Neural cell (in vitro differentiated cells): ENCODE data around the gene GET4. TPM values are rescaled to one million over a fixed set of nuclear protein-coding genes. Genes with fewer than 3 reads are reported as not detected.

Experiments
- H2AFZ ChIP-seq: fragments of 200-600, 300-800 bp; sonication (generic), shearing (Covaris generic); 2 replicates; pipeline ENCODE4 v1.6.0; 2014; ENCODE audit warnings: low read depth, mild to moderate bottlenecking, antibody characterized with exemption, low read length, moderate library complexity
- H3F3A ChIP-seq: fragments of 200-600 bp; shearing (Covaris generic); 2 replicates; pipeline ENCODE4 v1.6.1; 2016; ENCODE audit warnings: mild to moderate bottlenecking, moderate library complexity, mixed read lengths, antibody characterized with exemption, low read length; ENCODE audit not compliant: insufficient read depth, poor library complexity, severe bottlenecking
- H3K27ac ChIP-seq: fragments of 200-600, 300-800 bp; sonication (generic), shearing (Covaris generic); 2 replicates; pipeline ENCODE4 v1.5.1; 2014; ENCODE audit warnings: mild to moderate bottlenecking, low read length, moderate library complexity
- H3K27me3 ChIP-seq: fragments of 300-800, 200-600 bp; sonication (generic), shearing (Covaris generic); 2 replicates; pipeline ENCODE4 v1.6.0; 2014; ENCODE audit warnings: mild to moderate bottlenecking, low read depth, low read length, moderate library complexity; ENCODE audit not compliant: insufficient read depth
- H3K36me3 ChIP-seq: fragments of 300-800, 200-600 bp; sonication (generic), shearing (Covaris generic); 2 replicates; pipeline ENCODE4 v1.5.1; 2014; ENCODE audit warnings: mild to moderate bottlenecking, antibody characterized with exemption, low read length, moderate library complexity; ENCODE audit not compliant: insufficient read depth
- H3K4me2 ChIP-seq: fragments of 300-800, 200-600 bp; sonication (generic), shearing (Covaris generic); 2 replicates; pipeline ENCODE4 v1.6.0; 2014; ENCODE audit warnings: mild to moderate bottlenecking, low read length
- H3K4me3 ChIP-seq: fragments of 300-800, 200-600 bp; sonication (generic), shearing (Covaris generic); 2 replicates; pipeline ENCODE4 v1.5.1; 2014; ENCODE audit warnings: mild to moderate bottlenecking, low read length, moderate library complexity
- H3K79me2 ChIP-seq: fragments of 200-600 bp; shearing (Covaris generic); replicated peaks from 2 replicates; pipeline ENCODE4 v1.6.0; 2014; ENCODE audit warnings: mild to moderate bottlenecking, low read length, moderate library complexity; ENCODE audit not compliant: insufficient read depth
- H3K9ac ChIP-seq: fragments of 300-800, 200-600 bp; sonication (generic), shearing (Covaris generic); 2 replicates; pipeline ENCODE4 v1.6.1; 2016; ENCODE audit warnings: mild to moderate bottlenecking, low read length, mixed read lengths
- H3K9me2 ChIP-seq: fragments of 200-600 bp; shearing (Covaris generic); 2 replicates; pipeline ENCODE4 v1.6.1; 2016; ENCODE audit warnings: mild to moderate bottlenecking, low read length, mixed read lengths; ENCODE audit not compliant: insufficient read depth
- H3K9me3 ChIP-seq: fragments of 200-600, 300-800 bp; sonication (generic), shearing (Covaris generic); 2 replicates; pipeline ENCODE4 v1.6.1; 2016; ENCODE audit warnings: mild to moderate bottlenecking, mixed run types, low read length, moderate library complexity, mixed read lengths
- H4K20me1 ChIP-seq: fragments of 200-600 bp; shearing (Covaris generic); 2 replicates; pipeline ENCODE4 v1.6.1; 2016; ENCODE audit warnings: mild to moderate bottlenecking, mixed run types; ENCODE audit not compliant: insufficient read depth
- CTCF ChIP-seq: fragments of 450-650 bp; IDR thresholded peaks from 2 replicates; pipeline ENCODE4 v1.5.1; 2014; ENCODE audit warnings: antibody characterized with exemption, mild to moderate bottlenecking, moderate library complexity; ENCODE audit not compliant: poor library complexity, severe bottlenecking
- EP300 ChIP-seq: fragments of 450-650 bp; conservative IDR thresholded peaks from 2 replicates; pipeline ENCODE4 v1.6.1; 2014; ENCODE audit warnings: antibody characterized with exemption, mild to moderate bottlenecking, moderate library complexity; ENCODE audit not compliant: poor library complexity, severe bottlenecking
- EZH2 ChIP-seq: fragments of 200-600, 300-800 bp; shearing (Covaris generic), sonication (generic); IDR thresholded peaks from 2 replicates; pipeline ENCODE4 v1.6.1; 2014; ENCODE audit warnings: antibody characterized with exemption, low read length, borderline replicate concordance, mild to moderate bottlenecking; ENCODE audit not compliant: insufficient read depth, poor library complexity, severe bottlenecking
- MXI1 ChIP-seq: fragments of 450-650 bp; conservative IDR thresholded peaks from 2 replicates; pipeline ENCODE4 v1.6.1; 2014; ENCODE audit warnings: antibody characterized with exemption, mild to moderate bottlenecking; ENCODE audit not compliant: poor library complexity, severe bottlenecking
- POLR2AphosphoS5 ChIP-seq: IDR thresholded peaks from 2 replicates; pipeline ENCODE4 v1.6.1; 2012
- RAD21 ChIP-seq: fragments of 450-650 bp; conservative IDR thresholded peaks from 2 replicates; pipeline ENCODE4 v1.6.1; 2014; ENCODE audit warnings: antibody characterized with exemption, mild to moderate bottlenecking, moderate library complexity
- SMC3 ChIP-seq: fragments of 450-650 bp; conservative IDR thresholded peaks from 2 replicates; pipeline ENCODE4 v1.6.1; 2014; ENCODE audit warnings: antibody characterized with exemption, mild to moderate bottlenecking, moderate library complexity; ENCODE audit not compliant: poor library complexity
- TAF1 ChIP-seq: IDR thresholded peaks from 2 replicates; pipeline ENCODE4 v1.6.1; 2012; ENCODE audit warnings: low read depth
- polyA plus RNA-seq: library from polyadenylated mRNA; depleted of rRNA; stranded (reverse); fragments of >200 nt; gene quantifications from 2 replicates; pipeline ENCODE4 v1.2.3, GENCODE V29; 2014
- TF ChIP-seq, protein P1 (sequence below): IDR thresholded peaks from 2 replicates; pipeline ENCODE4 v1.6.1; 2012; ENCODE audit warnings: borderline replicate concordance

Gene GET4
- polyA plus RNA-seq, 1 donor from 2014 or later, result 63.8 TPM

DNA sequence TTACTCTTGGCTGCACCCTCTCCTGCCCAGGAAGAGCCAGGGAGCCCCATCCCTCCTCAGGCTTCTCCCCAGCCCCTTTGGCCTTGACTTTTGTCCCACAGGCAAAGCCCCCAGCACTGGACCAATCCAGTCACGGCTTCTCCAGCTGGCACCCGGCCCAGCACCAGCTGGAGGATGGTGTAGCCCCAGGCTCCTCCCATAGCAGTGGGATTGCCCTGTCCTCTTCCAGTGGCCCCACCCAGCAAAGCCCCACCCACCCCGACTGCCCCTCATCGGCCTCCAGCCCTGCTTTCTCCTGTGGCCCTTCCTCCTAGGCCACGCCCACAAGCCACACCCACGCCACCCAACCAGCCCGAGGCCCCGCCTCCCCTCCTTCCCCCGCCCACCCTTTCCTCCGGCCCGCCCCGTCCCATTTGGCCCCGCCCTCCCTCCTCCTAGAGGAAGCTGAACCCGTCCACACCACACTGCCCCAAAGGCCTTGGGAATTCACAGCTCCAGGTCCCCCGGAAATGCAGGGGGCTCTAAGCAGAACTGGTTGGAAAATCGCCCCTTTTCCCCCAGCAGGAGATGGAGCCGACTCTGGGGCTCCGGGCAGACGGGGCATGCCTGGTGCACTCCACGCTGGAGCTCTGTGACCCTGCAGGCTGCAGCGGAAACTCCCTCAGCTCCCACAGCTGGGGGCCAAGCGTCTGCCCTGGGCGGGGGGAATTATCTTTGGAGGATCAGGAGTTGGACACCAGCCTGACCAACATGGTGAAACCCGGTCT, 25.2 kb downstream of the GET4 start:
- no peak for TF ChIP-seq EZH2
- no peak for TF ChIP-seq SMC3
- no peak for TF ChIP-seq POLR2AphosphoS5
- no peak for TF ChIP-seq MXI1
- TF ChIP-seq, protein P1, sequence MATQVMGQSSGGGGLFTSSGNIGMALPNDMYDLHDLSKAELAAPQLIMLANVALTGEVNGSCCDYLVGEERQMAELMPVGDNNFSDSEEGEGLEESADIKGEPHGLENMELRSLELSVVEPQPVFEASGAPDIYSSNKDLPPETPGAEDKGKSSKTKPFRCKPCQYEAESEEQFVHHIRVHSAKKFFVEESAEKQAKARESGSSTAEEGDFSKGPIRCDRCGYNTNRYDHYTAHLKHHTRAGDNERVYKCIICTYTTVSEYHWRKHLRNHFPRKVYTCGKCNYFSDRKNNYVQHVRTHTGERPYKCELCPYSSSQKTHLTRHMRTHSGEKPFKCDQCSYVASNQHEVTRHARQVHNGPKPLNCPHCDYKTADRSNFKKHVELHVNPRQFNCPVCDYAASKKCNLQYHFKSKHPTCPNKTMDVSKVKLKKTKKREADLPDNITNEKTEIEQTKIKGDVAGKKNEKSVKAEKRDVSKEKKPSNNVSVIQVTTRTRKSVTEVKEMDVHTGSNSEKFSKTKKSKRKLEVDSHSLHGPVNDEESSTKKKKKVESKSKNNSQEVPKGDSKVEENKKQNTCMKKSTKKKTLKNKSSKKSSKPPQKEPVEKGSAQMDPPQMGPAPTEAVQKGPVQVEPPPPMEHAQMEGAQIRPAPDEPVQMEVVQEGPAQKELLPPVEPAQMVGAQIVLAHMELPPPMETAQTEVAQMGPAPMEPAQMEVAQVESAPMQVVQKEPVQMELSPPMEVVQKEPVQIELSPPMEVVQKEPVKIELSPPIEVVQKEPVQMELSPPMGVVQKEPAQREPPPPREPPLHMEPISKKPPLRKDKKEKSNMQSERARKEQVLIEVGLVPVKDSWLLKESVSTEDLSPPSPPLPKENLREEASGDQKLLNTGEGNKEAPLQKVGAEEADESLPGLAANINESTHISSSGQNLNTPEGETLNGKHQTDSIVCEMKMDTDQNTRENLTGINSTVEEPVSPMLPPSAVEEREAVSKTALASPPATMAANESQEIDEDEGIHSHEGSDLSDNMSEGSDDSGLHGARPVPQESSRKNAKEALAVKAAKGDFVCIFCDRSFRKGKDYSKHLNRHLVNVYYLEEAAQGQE, result no peak
- TF ChIP-seq RAD21, result no peak
- TF ChIP-seq EP300, result no peak
- no peak for TF ChIP-seq CTCF
- no peak for TF ChIP-seq TAF1
- H3K36me3 ChIP-seq, result no peaks in the 10 kb centered on the region
- no peaks in the 10 kb centered on the region for H4K20me1 ChIP-seq
- H3K4me2 ChIP-seq, result no peak overlapping the region
- peaks cover 10% of the 10 kb centered on the region for H3K27me3 ChIP-seq
- H3K9ac ChIP-seq, result no peak overlapping the region
- H3K9me3 ChIP-seq, result no peaks in the 10 kb centered on the region
- H3F3A ChIP-seq, result no peaks in the 10 kb centered on the region
- H3K79me2 ChIP-seq, result no peaks in the 10 kb centered on the region
- H2AFZ ChIP-seq, result no peak overlapping the region
- H3K27ac ChIP-seq, result no peak overlapping the region
- H3K4me3 ChIP-seq, result no peak overlapping the region
- H3K9me2 ChIP-seq, result no peaks in the 10 kb centered on the region

GRCh38 chr7:902996-903395, 26.6 kb downstream of the GET4 start:
- no peak overlapping the region for H3K4me3 ChIP-seq
- no peak overlapping the region for H3K9ac ChIP-seq
- TF ChIP-seq CTCF (no peak), POLR2AphosphoS5 (no peak), RAD21 (no peak), SMC3 (no peak), MXI1 (no peak), EZH2 (no peak), EP300 (no peak), TAF1 (no peak)
- TF ChIP-seq, protein P1, result no peak
- H3K4me2 ChIP-seq, result no peak overlapping the region
- no peak overlapping the region for H2AFZ ChIP-seq
- H3K27ac ChIP-seq, result no peak overlapping the region
- H3K27me3 ChIP-seq, result peaks cover 10% of the 10 kb centered on the region
- no peaks in the 10 kb centered on the region for H3K9me3 ChIP-seq
- H3K9me2 ChIP-seq, result no peaks in the 10 kb centered on the region
- no peaks in the 10 kb centered on the region for H3K79me2 ChIP-seq
- no peaks in the 10 kb centered on the region for H3K36me3 ChIP-seq
- no peaks in the 10 kb centered on the region for H4K20me1 ChIP-seq
- no peaks in the 10 kb centered on the region for H3F3A ChIP-seq
